Activated T-cell treated with anti-CD3 and anti-CD28 coated beads for 4 hours (primary cell): ENCODE data around the gene MYBPC1.
"Not testable (repeated sequence)": the region's sequence is repeated elsewhere in the genome, so short reads cannot be mapped to it uniquely, and the experiment has no call there.

Experiments
- DNase-seq: peaks from one replicate; pipeline ENCODE4 v3.0.0-alpha.2; 2020

Gene MYBPC1

DNA sequence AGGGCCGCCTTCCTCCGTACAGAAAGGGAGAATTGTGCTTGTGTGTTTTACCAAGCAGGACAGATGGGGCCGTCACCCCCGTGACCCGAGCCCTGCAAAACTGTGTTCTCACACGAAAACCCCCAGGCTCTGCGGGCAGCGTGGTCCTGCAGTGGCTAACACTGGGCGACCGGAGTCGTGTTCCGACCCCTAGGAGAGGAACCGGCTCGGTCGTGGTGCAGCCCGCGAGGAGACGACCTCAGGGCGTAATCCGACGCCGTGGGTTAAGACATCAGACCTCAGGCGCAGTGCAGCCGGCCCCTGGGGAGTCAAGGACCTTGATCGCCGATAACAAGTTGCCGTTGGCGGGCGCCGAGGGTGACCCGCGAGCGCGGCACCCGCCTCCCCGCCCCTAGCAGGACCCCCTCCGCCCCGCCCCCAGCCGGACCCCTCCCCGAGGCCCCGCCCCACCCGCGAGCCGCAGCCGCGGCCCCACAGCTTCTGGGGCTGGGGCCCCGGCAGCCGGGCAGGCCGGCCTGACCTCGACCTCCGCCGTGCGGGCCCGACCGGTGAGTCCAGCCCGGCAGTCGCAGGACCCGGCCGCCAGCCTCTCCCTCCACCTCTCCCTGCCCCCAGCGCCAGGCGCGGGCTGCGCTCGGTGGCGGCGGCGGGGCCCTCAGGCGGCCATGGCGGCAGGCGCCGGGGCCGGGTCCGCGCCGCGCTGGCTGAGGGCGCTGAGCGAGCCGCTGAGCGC lies 102.6 kb downstream of the MYBPC1 start, which contains the start of gene CHPT1:
Gene CHPT1 (plus strand): TSS at position 444 of the 733 bp plus-strand sequence. CDS start 222 bp downstream, at position 666.
- peak; percentile 36 for DNase-seq

DNA sequence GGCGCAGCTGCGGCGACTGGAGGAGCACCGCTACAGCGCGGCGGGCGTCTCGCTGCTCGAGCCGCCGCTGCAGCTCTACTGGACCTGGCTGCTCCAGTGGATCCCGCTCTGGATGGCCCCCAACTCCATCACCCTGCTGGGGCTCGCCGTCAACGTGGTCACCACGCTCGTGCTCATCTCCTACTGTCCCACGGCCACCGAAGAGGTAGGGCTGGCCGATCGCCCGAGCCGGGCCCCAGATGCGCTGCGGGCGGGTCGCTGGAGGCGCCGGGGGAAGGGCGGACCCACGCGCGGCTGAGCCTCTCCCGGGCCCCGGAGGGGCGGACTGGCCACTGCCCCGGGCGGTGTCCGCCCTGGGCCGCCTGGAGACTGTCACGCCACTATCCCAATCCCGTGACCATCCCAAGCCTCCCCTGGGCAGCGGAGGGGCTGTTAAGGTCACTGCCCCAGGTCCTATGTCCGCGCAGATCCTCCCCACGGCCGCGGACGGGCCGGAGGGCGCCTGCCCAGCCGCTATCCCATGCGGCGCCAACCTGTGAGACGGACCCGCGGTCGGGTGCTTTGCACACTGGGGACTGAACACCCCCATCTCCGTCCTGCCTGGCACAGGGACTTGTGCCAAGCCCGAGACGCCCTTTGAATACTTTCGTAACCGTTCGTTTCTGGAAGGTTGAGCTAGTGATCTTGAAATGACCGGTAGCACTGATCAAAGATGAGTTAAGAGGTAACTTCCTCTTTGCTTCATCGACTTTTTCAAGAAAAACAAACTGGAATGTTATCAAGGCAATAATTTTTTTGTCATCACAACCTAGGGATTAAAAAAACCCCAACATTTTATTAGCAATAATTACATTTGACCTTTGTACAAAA lies 103.4 kb downstream of the MYBPC1 start:
- no peak for DNase-seq

DNA sequence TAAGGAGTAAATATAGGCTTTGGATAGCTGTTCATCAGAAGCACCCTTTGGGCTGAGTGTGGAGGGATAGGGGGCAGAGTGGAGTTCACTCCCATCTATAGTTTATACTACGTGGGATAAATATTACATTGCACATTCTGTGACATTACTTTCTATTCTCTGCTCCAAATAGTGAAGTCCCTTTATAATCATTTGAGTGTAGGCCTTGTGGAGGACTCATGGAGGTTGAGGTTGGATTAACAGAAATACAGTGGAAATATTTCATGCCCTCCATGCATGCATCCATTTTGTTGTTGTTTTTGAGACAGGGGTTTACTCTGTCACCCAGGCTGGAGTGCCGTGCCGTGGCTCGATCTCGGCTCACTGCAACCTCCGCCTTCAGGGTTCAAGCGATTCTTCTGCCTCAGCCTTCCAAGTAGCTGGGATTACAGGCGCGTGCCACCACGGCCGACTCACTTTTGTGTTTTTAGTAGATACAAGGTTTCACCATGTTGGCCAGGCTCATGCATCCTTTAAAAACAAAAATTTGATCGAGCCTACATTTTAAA lies 104.1 kb downstream of the MYBPC1 start:
- DNase-seq, result no peak

GRCh38 chr12:101700299-101700820 lies 105.6 kb downstream of the MYBPC1 start:
- no peak for DNase-seq

DNA sequence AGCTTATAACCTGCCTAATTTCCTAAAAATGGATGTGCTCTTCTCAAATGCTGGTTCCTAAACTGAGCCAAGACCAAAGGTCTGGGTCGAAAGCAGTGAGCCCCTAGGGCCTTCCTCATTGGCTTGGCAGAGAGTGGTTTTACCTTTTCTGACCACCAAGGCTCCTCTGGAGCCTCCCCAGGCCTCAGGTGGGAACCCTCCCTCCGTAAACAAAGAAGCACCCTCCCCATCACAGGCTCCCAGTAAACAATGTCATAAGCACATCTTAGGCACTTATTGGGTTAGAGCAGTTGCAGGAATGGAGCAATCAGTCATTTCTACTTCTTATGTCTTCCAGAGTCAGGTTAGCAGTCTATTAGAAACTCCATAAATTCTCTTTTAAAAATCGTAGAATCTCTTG lies 108.7 kb downstream of the MYBPC1 start:
- DNase-seq, result no peak

GRCh38 chr12:101706403-101706802 lies 111.6 kb downstream of the MYBPC1 start:
- no peak for DNase-seq

DNA sequence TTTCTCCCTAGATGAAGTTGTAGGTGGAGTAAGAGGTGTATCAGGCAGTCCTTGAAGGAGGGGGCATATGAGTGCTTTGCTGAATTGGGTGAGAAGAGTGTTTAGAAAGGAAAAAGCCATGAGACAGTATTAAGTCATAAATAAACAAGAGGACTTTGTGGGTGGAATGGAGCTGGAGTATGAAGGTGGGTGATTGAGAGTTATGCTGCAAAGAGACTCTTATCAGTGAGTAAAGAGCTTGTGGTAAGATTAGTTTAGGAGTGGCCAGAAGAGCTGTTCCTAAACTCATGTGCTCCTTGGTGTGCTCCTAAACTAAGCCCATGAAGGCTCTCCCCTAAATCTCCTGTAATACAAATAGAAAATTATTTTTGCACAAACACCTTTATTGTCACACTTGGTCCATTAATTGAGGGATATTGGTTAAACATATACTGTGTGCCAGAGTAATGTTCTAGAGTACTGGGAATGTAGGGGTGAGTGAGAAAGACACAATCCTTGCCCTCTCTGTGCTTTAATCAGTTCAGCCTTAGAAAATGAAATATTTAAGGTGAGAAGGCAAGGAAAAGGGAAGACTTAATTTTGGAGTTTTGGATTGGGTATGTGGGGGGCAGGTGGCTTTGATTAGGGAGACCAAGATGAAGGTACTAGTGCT lies 112.5 kb downstream of the MYBPC1 start:
- DNase-seq, result no peak

GRCh38 chr12:101710288-101710687 lies 115.5 kb downstream of the MYBPC1 start:
- no peak for DNase-seq

GRCh38 chr12:101713059-101713682 lies 118.4 kb downstream of the MYBPC1 start:
- no peak for DNase-seq

- no peak for DNase-seq
Observed at GRCh38 chr12:101713930-101714329, 119.2 kb downstream of the MYBPC1 start.

DNA sequence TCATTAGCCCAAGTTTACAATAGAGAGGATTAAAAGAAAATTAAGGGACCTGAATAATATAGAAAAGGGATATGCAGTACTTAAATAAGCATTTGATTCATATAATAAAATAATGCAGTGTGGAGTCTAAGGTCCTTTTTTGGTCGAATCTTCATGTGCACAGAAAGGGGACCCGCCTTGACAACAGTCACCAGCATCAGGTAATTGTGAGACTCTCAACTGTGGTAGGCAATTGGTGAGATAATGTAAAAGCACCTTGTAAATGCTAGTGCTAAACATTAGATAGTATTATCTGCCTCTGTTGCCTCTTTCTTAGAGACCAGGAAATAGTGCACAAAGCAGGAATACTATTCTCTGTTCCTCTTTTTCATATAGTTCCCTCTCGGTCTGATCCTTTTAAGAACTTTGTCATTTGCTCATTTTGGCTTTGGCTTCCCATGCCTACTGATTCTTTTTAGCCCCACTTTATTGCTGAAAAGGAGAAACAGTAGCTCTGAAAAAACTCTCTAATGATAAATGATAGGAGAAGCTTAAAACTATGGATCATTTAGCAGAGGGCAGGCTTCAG lies 120.2 kb downstream of the MYBPC1 start:
- DNase-seq, result no peak

GRCh38 chr12:101719566-101719965 lies 124.8 kb downstream of the MYBPC1 start:
- DNase-seq, result no peak

DNA sequence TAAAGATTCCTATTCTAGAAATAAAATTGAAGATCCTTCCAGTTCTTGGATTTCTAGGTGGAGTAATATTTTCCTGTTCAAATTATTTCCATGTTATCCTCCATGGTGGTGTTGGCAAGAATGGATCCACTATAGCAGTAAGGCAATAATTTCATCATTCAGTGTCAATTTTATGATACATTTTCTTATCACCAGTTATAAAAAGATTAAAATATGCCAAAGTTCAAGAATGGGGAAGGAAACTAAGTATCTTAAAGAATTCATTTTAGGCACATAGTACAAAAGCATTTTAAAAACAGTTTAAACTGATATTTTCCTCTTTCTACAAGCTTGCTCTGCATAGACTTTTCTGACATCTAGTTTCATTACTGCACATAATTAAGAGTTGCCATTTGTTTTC lies 125.3 kb downstream of the MYBPC1 start:
- no peak for DNase-seq

- DNase-seq, result no peak
Observed at GRCh38 chr12:101722392-101722791, 127.6 kb downstream of the MYBPC1 start.

- no peak for DNase-seq
Observed at GRCh38 chr12:101727098-101727497, 132.3 kb downstream of the MYBPC1 start.

DNA sequence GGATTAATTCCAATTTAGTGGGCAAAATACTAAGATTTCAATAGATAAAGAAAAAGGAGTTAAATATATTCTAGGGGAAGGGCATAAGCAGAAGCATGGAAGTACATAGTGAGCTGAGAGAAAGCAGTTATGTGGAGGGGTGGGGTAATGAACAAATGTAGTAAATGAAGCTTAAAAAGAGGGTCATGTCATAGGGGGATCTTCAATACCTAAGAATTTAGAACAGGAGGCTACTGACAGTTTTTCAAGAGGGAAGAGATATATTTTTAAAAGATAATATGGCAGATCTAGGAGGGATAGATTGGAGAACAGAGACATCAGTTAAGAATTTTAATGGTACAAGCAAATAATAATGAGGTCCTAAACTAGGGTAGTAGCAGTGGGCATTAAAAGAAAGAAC lies 135.1 kb downstream of the MYBPC1 start:
- no peak for DNase-seq

GRCh38 chr12:101732318-101732717 lies 137.5 kb downstream of the MYBPC1 start:
- DNase-seq, result no peak

DNA sequence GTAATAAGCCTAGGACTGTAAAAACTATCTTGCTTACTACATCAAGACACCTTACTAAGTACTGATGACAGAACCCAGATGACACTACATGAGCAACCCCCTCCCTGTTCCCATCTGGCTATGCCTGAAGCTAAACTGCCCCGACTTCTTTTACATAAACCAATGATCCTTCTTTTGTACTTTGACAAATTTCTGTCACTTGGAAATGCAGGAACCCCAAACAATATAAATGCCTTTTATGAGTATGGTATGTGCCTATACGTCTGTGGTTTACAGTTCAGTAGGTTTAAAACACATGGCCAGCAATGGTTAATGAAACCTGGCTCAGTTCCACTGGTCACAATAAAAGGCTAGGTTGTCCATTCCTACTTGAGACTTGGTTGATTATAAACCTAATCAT lies 138.4 kb downstream of the MYBPC1 start:
- DNase-seq, result no peak

- DNase-seq, result not testable (repeated sequence)
Observed at GRCh38 chr12:101734482-101734881, 139.7 kb downstream of the MYBPC1 start.
